HepG2 (cell line): ENCODE measurements around the gene TMEM253. TPM values are rescaled to one million over a fixed set of nuclear protein-coding genes. Genes with fewer than 3 reads are reported as not detected.
A peak's percentile ranks its signal among the peaks of the same experiment; 100 is the strongest.

ENCODE experiments used
- AKAP8 ChIP-seq: sonication (generic); formaldehyde crosslinking; IDR thresholded peaks from 2 replicates; pipeline ENCODE4 v1.5.1; 2020; ENCODE audit warnings: mild to moderate bottlenecking, missing genetic modification reagents
- ATAD3A ChIP-seq: sonication (generic); formaldehyde crosslinking; IDR thresholded peaks from 2 replicates; pipeline ENCODE4 v1.4.0; 2020; ENCODE audit warnings: missing genetic modification reagents
- DPF2 ChIP-seq: sonication (generic); formaldehyde crosslinking; IDR thresholded peaks from 2 replicates; pipeline ENCODE4 v1.4.0; 2020; ENCODE audit warnings: mild to moderate bottlenecking, low read depth, missing genetic modification reagents, borderline replicate concordance
- EEA1 ChIP-seq: sonication (generic); formaldehyde crosslinking; IDR thresholded peaks from 2 replicates; pipeline ENCODE4 v1.5.1; 2020; ENCODE audit warnings: mild to moderate bottlenecking, missing genetic modification reagents, borderline replicate concordance
- FOXA3 ChIP-seq: IDR thresholded peaks from 2 replicates; pipeline ENCODE4 v1.6.1; 2016; ENCODE audit warnings: missing genetic modification reagents, missing compliant biosample characterization
- GATAD1 ChIP-seq: IDR thresholded peaks from 2 replicates; pipeline ENCODE4 v1.6.1; 2016; ENCODE audit warnings: missing genetic modification reagents, missing compliant biosample characterization
- HMG20B ChIP-seq: conservative IDR thresholded peaks from 2 replicates; pipeline ENCODE4 v1.6.1; 2016; ENCODE audit warnings: missing genetic modification reagents, missing compliant biosample characterization
- KAT2B ChIP-seq: fragments of 150-350 bp; IDR thresholded peaks from 2 replicates; pipeline ENCODE4 v1.6.1; 2014; ENCODE audit warnings: low read depth, low read length, borderline replicate concordance
- PLSCR1 ChIP-seq: sonication (generic); formaldehyde crosslinking; IDR thresholded peaks from 2 replicates; pipeline ENCODE4 v1.5.0; 2020; ENCODE audit warnings: missing genetic modification reagents, mild to moderate bottlenecking, borderline replicate concordance
- POLR2G ChIP-seq: fragments of 200-400 bp; formaldehyde crosslinking; IDR thresholded peaks from 2 replicates; pipeline ENCODE4 v1.6.1; 2018; ENCODE audit warnings: mild to moderate bottlenecking, low read depth, low read length, moderate library complexity
- SCMH1 ChIP-seq: sonication (generic); formaldehyde crosslinking; IDR thresholded peaks from 2 replicates; pipeline ENCODE4 v1.9.0; 2021; ENCODE audit warnings: missing genetic modification reagents, mild to moderate bottlenecking, borderline replicate concordance
- TFE3 ChIP-seq: IDR thresholded peaks from 2 replicates; pipeline ENCODE4 v1.6.1; 2016
- THYN1 ChIP-seq: sonication (generic); formaldehyde crosslinking; IDR thresholded peaks from 2 replicates; pipeline ENCODE4 v1.8.1; 2023; ENCODE audit warnings: low read depth, mild to moderate bottlenecking, moderate library complexity, missing genetic modification reagents, borderline replicate concordance
- ZBTB7A ChIP-seq: sonication (generic); formaldehyde crosslinking; IDR thresholded peaks from 2 replicates; pipeline ENCODE4 v1.8.0; 2022; ENCODE audit warnings: mild to moderate bottlenecking, missing genetic modification reagents
- ZFX ChIP-seq: sonication (generic); formaldehyde crosslinking; IDR thresholded peaks from 2 replicates; pipeline ENCODE4 v1.4.0; 2020; ENCODE audit warnings: mild to moderate bottlenecking, low read depth, missing genetic modification reagents, moderate library complexity
- ZGPAT ChIP-seq: IDR thresholded peaks from 2 replicates; pipeline ENCODE4 v1.6.1; 2016; ENCODE audit warnings: mild to moderate bottlenecking
- ZNF251 ChIP-seq: sonication (generic); formaldehyde crosslinking; IDR thresholded peaks from 2 replicates; pipeline ENCODE4 v1.9.0; 2021; ENCODE audit warnings: mild to moderate bottlenecking, missing genetic modification reagents
- ZNF274 ChIP-seq: sonication (generic); formaldehyde crosslinking; IDR thresholded peaks from 2 replicates; pipeline ENCODE4 v1.5.1; 2020; ENCODE audit warnings: mild to moderate bottlenecking, missing genetic modification reagents
- ZNF432 ChIP-seq: sonication (generic); formaldehyde crosslinking; IDR thresholded peaks from 2 replicates; pipeline ENCODE4 v1.5.0; 2020; ENCODE audit warnings: missing genetic modification reagents, mild to moderate bottlenecking, borderline replicate concordance
- ZNF512 ChIP-seq: sonication (generic); formaldehyde crosslinking; IDR thresholded peaks from 2 replicates; pipeline ENCODE4 v1.4.0; 2020; ENCODE audit warnings: mild to moderate bottlenecking, missing genetic modification reagents
- ZNF576 ChIP-seq: sonication (generic); formaldehyde crosslinking; IDR thresholded peaks from 2 replicates; pipeline ENCODE4 v1.4.0; 2020; ENCODE audit warnings: mild to moderate bottlenecking, missing genetic modification reagents
- ZNF644 ChIP-seq: IDR thresholded peaks from 2 replicates; pipeline ENCODE4 v1.6.1; 2016; ENCODE audit warnings: low read depth
- ZNF761 ChIP-seq: sonication (generic); formaldehyde crosslinking; conservative IDR thresholded peaks from 2 replicates; pipeline ENCODE4 v1.4.0; 2020; ENCODE audit warnings: mild to moderate bottlenecking, missing genetic modification reagents
- ZNF891 ChIP-seq: sonication (generic); formaldehyde crosslinking; IDR thresholded peaks from 2 replicates; pipeline ENCODE4 v1.5.0; 2020; ENCODE audit warnings: mild to moderate bottlenecking, missing genetic modification reagents
- ZSCAN12 ChIP-seq: sonication (generic); formaldehyde crosslinking; IDR thresholded peaks from 2 replicates; pipeline ENCODE4 v1.9.0; 2021; ENCODE audit warnings: mild to moderate bottlenecking, missing genetic modification reagents
- ZSCAN30 ChIP-seq: sonication (generic); formaldehyde crosslinking; IDR thresholded peaks from 2 replicates; pipeline ENCODE4 v1.5.0; 2020; ENCODE audit warnings: mild to moderate bottlenecking, missing genetic modification reagents
- polyA plus RNA-seq, 8 experiments: library from polyadenylated mRNA; depleted of rRNA in 3 of 8; stranded (reverse) in 7 of 8; unstranded in 1 of 8; fragments of >200 nt; fragmentation: Illumina TruSeq in 4 of 8; extraction: Trizol in 4 of 8; gene quantifications; 2 replicates each; pipeline versions ENCODE4 v1.2.1 to v1.2.3, GENCODE V29; 2011 to 2016; ENCODE audit warnings: low read depth in 4 of 8, missing spikeins in 1 of 8, mixed read lengths in 1 of 8; ENCODE audit not compliant: insufficient read depth in 1 of 8
- total RNA-seq, 5 experiments: library from RNA; depleted of rRNA; stranded (reverse); fragments of >200 nt; fragmentation: Illumina TruSeq; extraction: Trizol; gene quantifications; 2 replicates each; pipeline ENCODE4 v1.2.3, GENCODE V29; 2016; ENCODE audit warnings: low read depth in 1 of 5

Gene TMEM253
- total and polyA plus RNA-seq, 2 of the 13 experiments (the other 11 are each of a cell fraction or from before 2014, with no cell fraction given) = 0.29 to 0.45 TPM

GRCh38 chr14:21055432-21056117 lies 45.3 kb upstream of the TMEM253 start (continued):
- TF ChIP-seq ZNF891 (CRISPR knock-in tag) = no peak
- TF ChIP-seq SCMH1 (CRISPR knock-in tag) = no peak
- peak; percentile 86 for TF ChIP-seq ZFX
- peak; percentile 65; the same call in 1 of the 2 replicates for TF ChIP-seq GATAD1 (CRISPR knock-in tag)
- peak; percentile 67; the same call in 1 of the 2 replicates for TF ChIP-seq TFE3
- peak; percentile 89 for TF ChIP-seq POLR2G
- no peak for TF ChIP-seq ZNF576
- peak; percentile 96 for TF ChIP-seq HMG20B (CRISPR knock-in tag)
- TF ChIP-seq AKAP8 (CRISPR knock-in tag) = no peak
- peak; percentile 66; the same call in 1 of the 2 replicates for TF ChIP-seq ZNF274
- TF ChIP-seq ZSCAN30 (CRISPR knock-in tag) = no peak
- peak; percentile 48; the same call in 1 of the 2 replicates for TF ChIP-seq DPF2 (CRISPR knock-in tag)
- TF ChIP-seq ZNF761 = 0 out of 2 replicates have a peak, but pooled peaks have one; percentile 33
- no peak for TF ChIP-seq ATAD3A (CRISPR knock-in tag)
- no peak for TF ChIP-seq EEA1 (CRISPR knock-in tag)
- peak; percentile 80 for TF ChIP-seq FOXA3 (CRISPR knock-in tag)
- TF ChIP-seq ZNF644 (CRISPR knock-in tag) = peak; percentile 79
- TF ChIP-seq ZSCAN12 (CRISPR knock-in tag) = peak; percentile 26; the same call in 1 of the 2 replicates
- no peak for TF ChIP-seq ZNF432
- TF ChIP-seq KAT2B = 0 out of 2 replicates have a peak, but pooled peaks have one; percentile 8
- no peak for TF ChIP-seq ZNF512
- no peak for TF ChIP-seq ZNF251 (CRISPR knock-in tag)
- no peak for TF ChIP-seq THYN1 (CRISPR knock-in tag)
- peak; percentile 80 for TF ChIP-seq ZGPAT (CRISPR knock-in tag)
- no peak; the same call in 1 of the 2 replicates for TF ChIP-seq ZBTB7A
- TF ChIP-seq PLSCR1 (CRISPR knock-in tag) = no peak; the same call in 1 of the 2 replicates
